Lung (tissue), 12 donors: ENCODE results near the gene CX3CR1. TPM values are rescaled to one million over a fixed set of nuclear protein-coding genes. Genes with fewer than 3 reads are reported as not detected.

Source experiments
- ATAC-seq: fragments of 200-7000 bp; cut with Tn5 transposase; one replicate; pipeline ENCODE4 v1.9.1; 2020; ENCODE audit warnings: moderate number of reproducible peaks; ENCODE audit not compliant: insufficient read depth, low FRiP score
- DNase-seq, 3 donors: peaks; one replicate each; pipeline ENCODE4 v3.0.0-alpha.2; 2013 to 2017
- H3K27ac ChIP-seq, 2 donors: one replicate each; pipeline ENCODE4 v1.5.1; 2013; ENCODE audit warnings: mild to moderate bottlenecking in 2 of 2, moderate library complexity in 2 of 2, control low read depth in 1 of 2, inconsistent platforms in 1 of 2, low read depth in 1 of 2, low read length in 1 of 2
- H3K27me3 ChIP-seq, 3 donors: one replicate each; pipeline ENCODE4 v1.5.1; 2013; ENCODE audit warnings: low read length in 2 of 3; ENCODE audit not compliant: control insufficient read depth in 3 of 3, insufficient read depth in 3 of 3
- H3K36me3 ChIP-seq, 4 donors: one replicate each; pipeline ENCODE4 v1.5.1; 2013; ENCODE audit warnings: low read length in 4 of 4, mild to moderate bottlenecking in 1 of 4, moderate library complexity in 1 of 4; ENCODE audit not compliant: control insufficient read depth in 4 of 4, insufficient read depth in 4 of 4
- H3K4me1 ChIP-seq, 5 donors: one replicate each; pipeline ENCODE4 v1.5.1; 2013; ENCODE audit warnings: low read length in 5 of 5, mild to moderate bottlenecking in 2 of 5, moderate library complexity in 1 of 5; ENCODE audit not compliant: control insufficient read depth in 5 of 5, insufficient read depth in 5 of 5
- H3K4me3 ChIP-seq: one replicate; pipeline ENCODE4 v1.5.1; 2013; ENCODE audit warnings: mild to moderate bottlenecking, control low read depth, moderate library complexity
- H3K9ac ChIP-seq, 2 donors: one replicate each; pipeline ENCODE4 v1.5.1; 2013; ENCODE audit warnings: low read length in 2 of 2, control low read depth in 1 of 2; ENCODE audit not compliant: insufficient read depth in 1 of 2
- H3K9me3 ChIP-seq, 4 donors: one replicate each; pipeline ENCODE4 v1.5.1; 2013; ENCODE audit warnings: low read length in 3 of 4, mild to moderate bottlenecking in 1 of 4, moderate library complexity in 1 of 4; ENCODE audit not compliant: control insufficient read depth in 4 of 4, insufficient read depth in 3 of 4
- WGBS, 2 donors: extraction: QIAGEN DNeasy Blood & Tissue Kit; methylation state at CpG; one replicate each; pipeline ENCODE4 v1.1.7; 2013; 5-methylcytosine and 5-hydroxymethylcytosine counted together
- polyA plus RNA-seq, 2 donors: library from polyadenylated mRNA; stranded (reverse); fragments of 200-250 nt; gene quantifications; one replicate each; pipeline ENCODE4 v1.2.1, GENCODE V29; 2013
- total RNA-seq, 2 donors: library from RNA; depleted of rRNA in 1 of 2; stranded (reverse); fragments of >200 nt in 1 of 2; gene quantifications; one replicate each; pipeline ENCODE4 v1.2.1, GENCODE V29; 2014 to 2021
- TF ChIP-seq, protein P1 (sequence below): IDR thresholded peaks from 2 replicates; pipeline ENCODE4 v1.5.1; 2012; ENCODE audit warnings: mild to moderate bottlenecking; ENCODE audit errors: control extremely low read depth, extremely low read depth
- donor health status: control.
- donor health status: control.
- donor health status: Bipolar disorder and iron deficiency.
- donor health status: healthy.
- donor health status: DM: yes; HTN: yes; CAD: no.

Gene CX3CR1
- total and polyA plus RNA-seq, 4 donors = 0.20 to 5.0 (median 3.6) TPM

DNA sequence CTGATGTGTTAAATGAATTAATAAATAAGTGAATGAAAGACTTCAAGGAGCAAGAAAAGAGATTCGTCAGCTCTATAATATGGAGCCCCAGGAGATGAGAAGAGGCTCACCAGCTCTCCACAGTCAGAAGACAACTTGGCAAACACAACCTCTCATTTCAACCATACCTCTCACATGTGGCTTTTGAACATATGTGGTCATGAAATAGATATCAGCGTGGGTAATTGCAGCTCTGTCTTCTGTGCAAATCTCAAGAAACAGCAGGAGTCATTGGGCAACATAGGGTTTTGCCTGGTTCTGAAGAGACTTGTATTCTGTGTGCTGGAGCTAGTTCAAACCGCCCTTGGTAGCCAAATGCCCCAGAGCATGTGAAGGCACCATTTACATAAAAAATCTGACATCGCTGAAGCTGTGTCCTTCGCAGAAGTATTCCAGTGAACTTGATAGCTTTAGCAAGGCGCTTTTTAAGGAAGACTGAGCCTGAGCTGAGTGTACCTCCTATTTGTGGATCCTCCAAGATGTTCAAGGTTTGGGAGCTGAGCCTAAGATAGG, 8.4 kb downstream of the CX3CR1 start:
- WGBS, 2 donors = 93 to 96% methylated on average over 6 of the region's 6 CpGs
- H3K9me3 ChIP-seq = no peaks in the 10 kb centered on the region
- no peak overlapping the region for H3K9ac ChIP-seq
- no peak for DNase-seq
- no peaks in the 10 kb centered on the region for H3K36me3 ChIP-seq
- no peak overlapping the region for H3K27ac ChIP-seq
- peaks cover 0 to 3% (median 0%) of the 10 kb centered on the region in 5 donors for H3K4me1 ChIP-seq
- TF ChIP-seq, protein P1, sequence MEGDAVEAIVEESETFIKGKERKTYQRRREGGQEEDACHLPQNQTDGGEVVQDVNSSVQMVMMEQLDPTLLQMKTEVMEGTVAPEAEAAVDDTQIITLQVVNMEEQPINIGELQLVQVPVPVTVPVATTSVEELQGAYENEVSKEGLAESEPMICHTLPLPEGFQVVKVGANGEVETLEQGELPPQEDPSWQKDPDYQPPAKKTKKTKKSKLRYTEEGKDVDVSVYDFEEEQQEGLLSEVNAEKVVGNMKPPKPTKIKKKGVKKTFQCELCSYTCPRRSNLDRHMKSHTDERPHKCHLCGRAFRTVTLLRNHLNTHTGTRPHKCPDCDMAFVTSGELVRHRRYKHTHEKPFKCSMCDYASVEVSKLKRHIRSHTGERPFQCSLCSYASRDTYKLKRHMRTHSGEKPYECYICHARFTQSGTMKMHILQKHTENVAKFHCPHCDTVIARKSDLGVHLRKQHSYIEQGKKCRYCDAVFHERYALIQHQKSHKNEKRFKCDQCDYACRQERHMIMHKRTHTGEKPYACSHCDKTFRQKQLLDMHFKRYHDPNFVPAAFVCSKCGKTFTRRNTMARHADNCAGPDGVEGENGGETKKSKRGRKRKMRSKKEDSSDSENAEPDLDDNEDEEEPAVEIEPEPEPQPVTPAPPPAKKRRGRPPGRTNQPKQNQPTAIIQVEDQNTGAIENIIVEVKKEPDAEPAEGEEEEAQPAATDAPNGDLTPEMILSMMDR = no peak
- no peaks in the 10 kb centered on the region for H3K27me3 ChIP-seq
- ATAC-seq = no peak
- H3K4me3 ChIP-seq = no peak overlapping the region

DNA sequence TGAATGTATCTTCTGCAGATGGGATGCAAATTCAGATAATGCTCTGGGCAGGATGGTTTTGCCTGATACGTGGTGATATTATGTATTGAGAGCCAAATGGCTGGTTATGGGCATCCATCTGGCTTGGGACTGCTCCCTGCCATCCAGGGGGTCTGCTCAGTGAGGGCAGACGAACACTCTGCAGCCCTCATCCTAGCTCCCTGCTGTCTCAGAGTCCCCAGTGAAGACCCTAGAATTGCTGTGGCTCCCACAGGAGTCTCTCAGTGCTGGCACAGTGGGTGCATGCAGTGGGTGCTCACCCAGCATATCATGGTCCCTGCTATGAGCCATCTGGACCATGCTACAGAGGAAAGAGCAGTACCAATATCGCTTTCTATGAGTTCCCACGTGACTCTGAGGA, 10.3 kb downstream of the CX3CR1 start:
- WGBS, 2 donors = 92 to 97% methylated on average over 4 of the region's 4 CpGs
- H3K27me3 ChIP-seq = no peaks in the 10 kb centered on the region
- H3K27ac ChIP-seq = no peak overlapping the region
- DNase-seq = no peak
- H3K4me1 ChIP-seq = peaks cover 0 to 3% (median 0%) of the 10 kb centered on the region in 5 donors
- ATAC-seq = no peak
- TF ChIP-seq, protein P1 = no peak
- H3K36me3 ChIP-seq = no peaks in the 10 kb centered on the region
- H3K4me3 ChIP-seq = no peak overlapping the region
- H3K9ac ChIP-seq = no peak overlapping the region
- H3K9me3 ChIP-seq = no peaks in the 10 kb centered on the region

DNA sequence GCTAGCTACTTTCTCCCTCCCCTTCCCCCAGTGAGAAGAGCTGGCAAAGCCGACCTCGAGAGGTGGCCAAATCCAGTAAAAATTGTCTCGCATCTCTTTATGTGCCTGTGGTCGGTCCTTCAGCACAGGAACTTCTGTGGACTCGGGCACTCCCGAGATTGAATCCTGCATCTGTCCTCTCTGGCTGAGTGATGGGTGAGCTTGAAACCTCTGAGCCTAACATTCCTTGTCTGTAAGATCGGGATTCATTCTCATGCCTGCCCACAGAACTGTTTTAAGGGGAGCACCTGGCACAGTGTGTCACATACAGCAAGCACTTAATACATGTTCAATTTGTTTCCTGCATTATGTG, 11.3 kb downstream of the CX3CR1 start:
- H3K4me3 ChIP-seq = no peak overlapping the region
- no peak for DNase-seq
- H3K36me3 ChIP-seq = no peaks in the 10 kb centered on the region
- WGBS, 2 donors = 83 to 93% methylated on average over 7 of the region's 7 CpGs
- peaks cover 0 to 4% (median 0%) of the 10 kb centered on the region in 3 donors for H3K27me3 ChIP-seq
- ATAC-seq = no peak
- no peaks in the 10 kb centered on the region for H3K9me3 ChIP-seq
- TF ChIP-seq, protein P1 = no peak
- H3K27ac ChIP-seq = no peak overlapping the region
- H3K4me1 ChIP-seq = no peaks in the 10 kb centered on the region
- H3K9ac ChIP-seq = no peak overlapping the region
